GM12878 (cell line): ENCODE data around the gene DDX4.

Experiments used
- BHLHE40 ChIP-seq, 2 experiments: fragments of 450-650 bp in 1 of 2; IDR thresholded peaks; 2 replicates each; pipeline ENCODE4 v1.6.1; 2011 to 2017; ENCODE audit warnings: low read depth in 2 of 2, borderline replicate concordance in 1 of 2, improper control_type of control experiment in 1 of 2, low read length in 1 of 2, mild to moderate bottlenecking in 1 of 2
- CEBPB ChIP-seq, 2 experiments: fragments of 150-350 bp in 1 of 2; IDR thresholded peaks; 2 replicates each; pipeline ENCODE4 v1.6.1; 2012 to 2014; ENCODE audit warnings: low read depth in 2 of 2, low read length in 2 of 2, borderline replicate concordance in 1 of 2, inconsistent platforms in 1 of 2
- DPF2 ChIP-seq: fragments of 450-650 bp; IDR thresholded peaks from 2 replicates; pipeline ENCODE4 v1.6.1; 2017; ENCODE audit warnings: mild to moderate bottlenecking
- EP300 ChIP-seq, 2 experiments: fragments of 150-350 bp in 1 of 2; IDR thresholded peaks; 2 replicates each; pipeline ENCODE4 v1.6.1; 2011 to 2012; ENCODE audit warnings: low read depth in 2 of 2, low read length in 2 of 2, borderline replicate concordance in 1 of 2, improper control_type of control experiment in 1 of 2, inconsistent platforms in 1 of 2; ENCODE audit not compliant: control insufficient read depth in 1 of 2
- EZH2 ChIP-seq: IDR thresholded peaks from 2 replicates; pipeline ENCODE4 v1.6.1; 2012; ENCODE audit warnings: low read depth, mild to moderate bottlenecking, control low read depth, inconsistent platforms, low read length, borderline replicate concordance; ENCODE audit not compliant: control insufficient read depth
- NFYB ChIP-seq: IDR thresholded peaks from 2 replicates; pipeline ENCODE4 v1.6.1; 2011; ENCODE audit warnings: low read depth, mild to moderate bottlenecking, low read length, improper control_type of control experiment, moderate library complexity; ENCODE audit not compliant: insufficient read depth
- TAF1 ChIP-seq: IDR thresholded peaks from 2 replicates; pipeline ENCODE4 v1.6.1; 2011; ENCODE audit warnings: mild to moderate bottlenecking, low read depth, low read length, borderline replicate concordance

GRCh38 chr5:55700745-55701144, 37.1 kb upstream of the DDX4 start:
- TF ChIP-seq NFYB (no peak), DPF2 (no peak), BHLHE40 (IDR thresholded peaks at IDR 0.05; ENCODE audit: borderline replicate concordance in 1 of 2, low read depth in 2 of 2, low read length in 1 of 2) (no peak), CEBPB (IDR thresholded peaks at IDR 0.05; ENCODE audit: borderline replicate concordance in 1 of 2, low read depth in 2 of 2, low read length in 2 of 2) (no peak), EP300 (IDR thresholded peaks at IDR 0.05; ENCODE audit: borderline replicate concordance in 1 of 2, control insufficient read depth in 1 of 2, low read depth in 2 of 2, low read length in 2 of 2) (no peak), EZH2 (no peak), TAF1 (no peak)
